Fibroblast of lung (primary cell): Measurements from ENCODE around the gene TENM3. TPM values are rescaled to one million over a fixed set of nuclear protein-coding genes. Genes with fewer than 3 reads are reported as not detected.
A peak's percentile ranks its signal among the peaks of the same experiment; 100 is the strongest.

Source experiments
- DNase-seq, 2 donors: peaks; one replicate each; pipeline versions ENCODE4 v3.0.0 to v3.0.0-alpha.2; 2010; ENCODE audit warnings: low read depth in 2 of 2
- H2AFZ ChIP-seq: 2 replicates; pipeline ENCODE4 v1.5.1; 2012; ENCODE audit warnings: low read length, control low read depth, inconsistent platforms
- H3K27ac ChIP-seq: 2 replicates; pipeline ENCODE4 v1.5.1; 2011; ENCODE audit warnings: low read length, control low read depth; ENCODE audit not compliant: insufficient read depth
- H3K27me3 ChIP-seq: 2 replicates; pipeline ENCODE4 v1.5.1; 2011; ENCODE audit warnings: mild to moderate bottlenecking, low read length; ENCODE audit not compliant: control insufficient read depth, insufficient read depth
- H3K36me3 ChIP-seq: 2 replicates; pipeline ENCODE4 v1.5.1; 2011; ENCODE audit warnings: low read length; ENCODE audit not compliant: control insufficient read depth, insufficient read depth
- H3K4me1 ChIP-seq: 2 replicates; pipeline ENCODE4 v1.5.1; 2011; ENCODE audit warnings: low read length; ENCODE audit not compliant: control insufficient read depth, insufficient read depth; ENCODE audit errors: extremely low read depth
- H3K4me2 ChIP-seq: 2 replicates; pipeline ENCODE4 v1.5.1; 2011; ENCODE audit warnings: low read length, control low read depth; ENCODE audit not compliant: insufficient read depth; ENCODE audit errors: extremely low read depth
- H3K4me3 ChIP-seq, 4 experiments: fragments of 200-600 bp in 1 of 4; sonication (generic) in 1 of 4; replicated peaks in 1 of 4; 2 replicates each; pipeline ENCODE4 v1.5.1; 2011 to 2016; ENCODE audit warnings: low read length in 4 of 4, low read depth in 3 of 4, mild to moderate bottlenecking in 3 of 4, control low read depth in 2 of 4, inconsistent platforms in 1 of 4, mixed read lengths in 1 of 4; ENCODE audit not compliant: insufficient read depth in 1 of 4; ENCODE audit errors: control extremely low read depth in 1 of 4
- H3K79me2 ChIP-seq: 2 replicates; pipeline ENCODE4 v1.5.1; 2012; ENCODE audit warnings: mild to moderate bottlenecking, low read length, inconsistent platforms; ENCODE audit not compliant: control insufficient read depth, insufficient read depth
- H3K9ac ChIP-seq: 2 replicates; pipeline ENCODE4 v1.5.1; 2011; ENCODE audit warnings: mild to moderate bottlenecking, low read length, control low read depth; ENCODE audit not compliant: insufficient read depth
- H3K9me3 ChIP-seq: 2 replicates; pipeline ENCODE4 v1.5.1; 2012; ENCODE audit warnings: low read depth, low read length; ENCODE audit not compliant: control insufficient read depth, insufficient read depth
- H4K20me1 ChIP-seq: 2 replicates; pipeline ENCODE4 v1.5.1; 2011; ENCODE audit warnings: low read length; ENCODE audit not compliant: control insufficient read depth, insufficient read depth; ENCODE audit errors: extremely low read depth
- CTCF ChIP-seq, 2 donors: IDR thresholded peaks in 1 of 2; conservative IDR thresholded peaks in 1 of 2; 1 replicate in 1 of 2; 2 replicates in 1 of 2; pipeline ENCODE4 v1.5.1; 2011 to 2012; ENCODE audit warnings: low read length in 2 of 2, control low read depth in 1 of 2, inconsistent platforms in 1 of 2, low read depth in 1 of 2, mild to moderate bottlenecking in 1 of 2
- EZH2 ChIP-seq: IDR thresholded peaks from 2 replicates; pipeline ENCODE4 v1.5.1; 2012; ENCODE audit warnings: low read length, control low read depth, mild to moderate bottlenecking; ENCODE audit errors: missing control alignments
- polyA plus RNA-seq, 2 donors: library from polyadenylated mRNA; depleted of rRNA in 1 of 2; stranded (reverse) in 1 of 2; unstranded in 1 of 2; fragments of >200 nt; gene quantifications; 2 replicates each; pipeline ENCODE4 v1.2.1, GENCODE V29; 2011 to 2012; ENCODE audit warnings: missing spikeins in 1 of 2
- total RNA-seq: library from RNA; depleted of rRNA; stranded (reverse); fragments of >200 nt; gene quantifications from 2 replicates; pipeline ENCODE4 v1.2.1, GENCODE V29; 2014

Gene TENM3
- total and polyA plus RNA-seq, 2 donors (not counting 1 experiment from before 2014, with no cell fraction given): 2.7 to 3.6 TPM

- H3K27ac ChIP-seq: no peak overlapping the region
- no peaks in the 10 kb centered on the region for H3K4me1 ChIP-seq
- H2AFZ ChIP-seq: no peak overlapping the region
- peak; percentile 9 to 88 for DNase-seq
- H4K20me1 ChIP-seq: no peaks in the 10 kb centered on the region
- no peak overlapping the region for H3K4me2 ChIP-seq
- no peak overlapping the region for H3K4me3 ChIP-seq
- no peaks in the 10 kb centered on the region for H3K36me3 ChIP-seq
- H3K9me3 ChIP-seq: no peaks in the 10 kb centered on the region
- H3K79me2 ChIP-seq: no peaks in the 10 kb centered on the region
- H3K9ac ChIP-seq: no peak overlapping the region
- no peaks in the 10 kb centered on the region for H3K27me3 ChIP-seq
- no peak for TF ChIP-seq EZH2
- no peak for TF ChIP-seq CTCF (conservative IDR thresholded peaks at IDR 0.05 in 1 of 2, IDR thresholded peaks at IDR 0.05 in 1 of 2; ENCODE audit: low read depth in 1 of 2, low read length in 2 of 2)
These were observed 313.4 kb downstream of the TENM3 start for GRCh38 chr4:182556580-182556979.

GRCh38 chr4:182560358-182560757 lies 317.2 kb downstream of the TENM3 start:
- Histone ChIP-seq H3K9me3 (no peaks in the 10 kb centered on the region), H3K27me3 (no peaks in the 10 kb centered on the region), H3K4me1 (no peaks in the 10 kb centered on the region), H3K27ac (no peak overlapping the region), H2AFZ (no peak overlapping the region), H3K36me3 (no peaks in the 10 kb centered on the region), H3K9ac (no peak overlapping the region), H3K79me2 (no peaks in the 10 kb centered on the region), H4K20me1 (no peaks in the 10 kb centered on the region), H3K4me3 (no peak overlapping the region), H3K4me2 (no peak overlapping the region)
- TF ChIP-seq CTCF (conservative IDR thresholded peaks at IDR 0.05 in 1 of 2, IDR thresholded peaks at IDR 0.05 in 1 of 2; ENCODE audit: low read depth in 1 of 2, low read length in 2 of 2): peak in 1 of 2 donors; percentile 22
- no peak for TF ChIP-seq EZH2
- peak; percentile 23 to 77 for DNase-seq

GRCh38 chr4:182562350-182562749 lies 319.1 kb downstream of the TENM3 start:
- Histone ChIP-seq H3K9ac (no peak overlapping the region), H3K4me3 (no peak overlapping the region), H3K9me3 (no peaks in the 10 kb centered on the region), H3K27ac (no peak overlapping the region), H3K4me1 (no peaks in the 10 kb centered on the region), H2AFZ (no peak overlapping the region), H3K36me3 (no peaks in the 10 kb centered on the region), H3K79me2 (no peaks in the 10 kb centered on the region), H3K4me2 (no peak overlapping the region), H4K20me1 (no peaks in the 10 kb centered on the region), H3K27me3 (no peaks in the 10 kb centered on the region)
- TF ChIP-seq EZH2 (no peak), CTCF (conservative IDR thresholded peaks at IDR 0.05 in 1 of 2, IDR thresholded peaks at IDR 0.05 in 1 of 2; ENCODE audit: low read depth in 1 of 2, low read length in 2 of 2) (no peak)
- DNase-seq: no peak
